Liver (tissue), 9 donors: ENCODE measurements around the gene CES2. TPM values are rescaled to one million over a fixed set of nuclear protein-coding genes. Genes with fewer than 3 reads are reported as not detected.

Experiments used
- DNase-seq: peaks from one replicate; pipeline ENCODE4 v3.0.0-alpha.2; 2017; ENCODE audit warnings: low spot score
- H3K27ac ChIP-seq, 2 donors: one replicate each; pipeline ENCODE4 v1.7.0; 2013; ENCODE audit warnings: inconsistent platforms in 2 of 2, low read length in 2 of 2, control low read depth in 1 of 2, low read depth in 1 of 2, mild to moderate bottlenecking in 1 of 2
- H3K27me3 ChIP-seq, 4 donors: one replicate each; pipeline versions ENCODE4 v1.6.1 to v1.7.0; 2013; ENCODE audit warnings: low read length in 3 of 4, inconsistent platforms in 1 of 4, mild to moderate bottlenecking in 1 of 4, moderate library complexity in 1 of 4; ENCODE audit not compliant: control insufficient read depth in 4 of 4, insufficient read depth in 4 of 4
- H3K36me3 ChIP-seq, 4 donors: one replicate each; pipeline versions ENCODE4 v1.6.1 to v1.7.0; 2013; ENCODE audit warnings: low read length in 3 of 4, mild to moderate bottlenecking in 3 of 4, low read depth in 1 of 4, moderate library complexity in 1 of 4; ENCODE audit not compliant: control insufficient read depth in 4 of 4, insufficient read depth in 3 of 4
- H3K4me1 ChIP-seq, 4 donors: one replicate each; pipeline versions ENCODE4 v1.6.1 to v1.7.0; 2013; ENCODE audit warnings: low read length in 3 of 4, mild to moderate bottlenecking in 3 of 4, moderate library complexity in 1 of 4; ENCODE audit not compliant: control insufficient read depth in 4 of 4, insufficient read depth in 4 of 4
- H3K4me3 ChIP-seq, 3 donors: one replicate each; pipeline versions ENCODE4 v1.6.1 to v1.7.0; 2013; ENCODE audit warnings: low read length in 3 of 3, control low read depth in 1 of 3, low read depth in 1 of 3, mild to moderate bottlenecking in 1 of 3
- H3K9ac ChIP-seq, 2 donors: one replicate each; pipeline ENCODE4 v1.7.0; 2013; ENCODE audit warnings: low read length in 2 of 2, mild to moderate bottlenecking in 2 of 2, moderate library complexity in 2 of 2, control low read depth in 1 of 2, low read depth in 1 of 2
- H3K9me3 ChIP-seq, 4 donors: one replicate each; pipeline versions ENCODE4 v1.6.1 to v1.7.0; 2013; ENCODE audit warnings: low read length in 3 of 4; ENCODE audit not compliant: control insufficient read depth in 4 of 4
- EGR1 ChIP-seq, 2 donors: IDR thresholded peaks; 2 replicates each; pipeline ENCODE4 v1.6.1; 2016 to 2018; ENCODE audit warnings: antibody characterized with exemption in 2 of 2, low read depth in 2 of 2
- FOXA1 ChIP-seq: IDR thresholded peaks from 2 replicates; pipeline ENCODE4 v1.6.1; 2016; ENCODE audit warnings: antibody characterized with exemption
- FOXA2 ChIP-seq: IDR thresholded peaks from 2 replicates; pipeline ENCODE4 v1.6.1; 2016; ENCODE audit warnings: antibody characterized with exemption
- GABPA ChIP-seq, 2 donors: IDR thresholded peaks in 1 of 2; conservative IDR thresholded peaks in 1 of 2; 2 replicates each; pipeline ENCODE4 v1.6.1; 2016; ENCODE audit warnings: antibody characterized with exemption in 2 of 2, mild to moderate bottlenecking in 1 of 2, moderate library complexity in 1 of 2
- HNF4A ChIP-seq, 2 donors: conservative IDR thresholded peaks; 2 replicates each; pipeline ENCODE4 v1.6.1; 2016; ENCODE audit warnings: antibody characterized with exemption in 2 of 2, mild to moderate bottlenecking in 2 of 2
- HNF4G ChIP-seq: IDR thresholded peaks from 2 replicates; pipeline ENCODE4 v1.6.1; 2016; ENCODE audit warnings: antibody characterized with exemption
- JUND ChIP-seq, 2 donors: IDR thresholded peaks; 2 replicates each; pipeline ENCODE4 v1.6.1; 2016; ENCODE audit warnings: antibody characterized with exemption in 2 of 2
- NR2F2 ChIP-seq: IDR thresholded peaks from 2 replicates; pipeline ENCODE4 v1.6.1; 2016; ENCODE audit warnings: antibody characterized with exemption
- RAD21 ChIP-seq, 2 donors: IDR thresholded peaks; 2 replicates each; pipeline ENCODE4 v1.6.1; 2016; ENCODE audit warnings: antibody characterized with exemption in 2 of 2, mild to moderate bottlenecking in 2 of 2
- RXRA ChIP-seq, 2 donors: IDR thresholded peaks; 2 replicates each; pipeline ENCODE4 v1.6.1; 2017 to 2018; ENCODE audit warnings: antibody characterized with exemption in 2 of 2, mild to moderate bottlenecking in 1 of 2
- SP1 ChIP-seq: IDR thresholded peaks from 2 replicates; pipeline ENCODE4 v1.6.1; 2018; ENCODE audit warnings: antibody characterized with exemption, mild to moderate bottlenecking
- TAF1 ChIP-seq: conservative IDR thresholded peaks from 2 replicates; pipeline ENCODE4 v1.6.1; 2016; ENCODE audit warnings: antibody characterized with exemption, mild to moderate bottlenecking
- YY1 ChIP-seq: IDR thresholded peaks from 2 replicates; pipeline ENCODE4 v1.6.1; 2016; ENCODE audit warnings: antibody characterized with exemption, mild to moderate bottlenecking
- WGBS: extraction: QIAGEN DNeasy Blood & Tissue Kit; methylation state at CpG from one replicate; pipeline ENCODE4 v1.1.7; 2013; 5-methylcytosine and 5-hydroxymethylcytosine counted together
- polyA plus RNA-seq, 2 donors: library from polyadenylated mRNA; stranded (reverse) in 1 of 2; unstranded in 1 of 2; fragments of 200-250 nt in 1 of 2; fragments of >200 nt in 1 of 2; fragmentation: Nextera tagmentation in 1 of 2; extraction: Ambion mirVana in 1 of 2; gene quantifications; one replicate each; pipeline versions ENCODE4 v1.2.1 to v1.2.3, GENCODE V29; 2013 to 2015
- total RNA-seq, 2 donors: library from RNA; depleted of rRNA; stranded (reverse); fragments of >200 nt; gene quantifications; one replicate each; pipeline ENCODE4 v1.2.3, GENCODE V29; 2014
- TF ChIP-seq, protein P1 (sequence below): IDR thresholded peaks from 2 replicates; pipeline ENCODE4 v1.6.1; 2016; ENCODE audit warnings: antibody characterized with exemption, mild to moderate bottlenecking
- TF ChIP-seq, protein P2 (sequence below): IDR thresholded peaks from 2 replicates; pipeline ENCODE4 v1.6.1; 2016; ENCODE audit warnings: antibody characterized with exemption
- TF ChIP-seq, protein P3 (sequence below): fragments of 150-350 bp; IDR thresholded peaks from 2 replicates; pipeline ENCODE4 v1.5.1; 2017; ENCODE audit warnings: improper control_type of control experiment, low read depth, low read length; ENCODE audit not compliant: missing input control
- TF ChIP-seq, protein P4 (sequence below): IDR thresholded peaks from 2 replicates; pipeline ENCODE4 v1.6.1; 2016; ENCODE audit warnings: antibody characterized with exemption
- TF ChIP-seq, protein P5 (sequence below): IDR thresholded peaks from 2 replicates; pipeline ENCODE4 v1.6.1; 2016; ENCODE audit warnings: antibody characterized with exemption
- donor health status: healthy.
- donor health status: healthy.
- donor health status: healthy.
- donor health status: healthy.
- donor health status: healthy.

Gene CES2
- total and polyA plus RNA-seq, 4 donors = 21.2 to 200 (median 182) TPM

DNA sequence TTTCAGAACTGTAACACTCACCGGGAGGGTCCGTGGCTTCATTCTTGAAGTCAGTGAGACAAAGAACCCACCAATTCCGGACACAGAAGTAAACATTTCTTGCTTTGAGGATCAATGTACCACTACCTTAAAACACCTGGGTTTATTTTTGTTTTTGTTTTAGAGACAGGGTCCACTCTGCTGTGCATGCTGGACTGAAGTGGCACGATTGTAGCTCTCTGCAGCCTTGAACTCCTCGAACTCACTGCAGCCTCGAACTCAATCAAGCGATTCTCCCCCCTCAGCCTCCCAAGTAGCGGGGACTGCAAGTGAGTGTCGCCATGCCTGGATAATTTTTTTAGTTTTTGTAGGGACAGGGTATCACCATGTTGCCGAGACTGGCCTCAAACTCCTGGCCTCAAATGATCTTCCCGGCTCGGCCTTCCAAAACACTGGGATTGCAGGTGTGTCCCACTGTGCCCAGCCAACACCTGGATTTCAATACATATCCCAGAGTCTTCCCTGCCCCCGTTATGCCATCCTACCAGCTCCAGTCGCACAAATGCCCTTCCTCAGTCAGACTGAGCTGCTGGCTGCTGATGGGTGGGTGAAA lies 40.1 kb downstream of the CES2 start:
- Histone ChIP-seq H3K27ac (no peak overlapping the region), H3K4me3 (no peak overlapping the region), H3K9ac (no peak overlapping the region), H3K9me3 (no peaks in the 10 kb centered on the region), H3K4me1 (peaks cover 0 to 15% (median 7%) of the 10 kb centered on the region in 4 donors), H3K36me3 (peaks cover 0 to 8% (median 6%) of the 10 kb centered on the region in 4 donors), H3K27me3 (no peaks in the 10 kb centered on the region)
- WGBS = 86% methylated on average over 14 of the region's 14 CpGs
- TF ChIP-seq, protein P1, sequence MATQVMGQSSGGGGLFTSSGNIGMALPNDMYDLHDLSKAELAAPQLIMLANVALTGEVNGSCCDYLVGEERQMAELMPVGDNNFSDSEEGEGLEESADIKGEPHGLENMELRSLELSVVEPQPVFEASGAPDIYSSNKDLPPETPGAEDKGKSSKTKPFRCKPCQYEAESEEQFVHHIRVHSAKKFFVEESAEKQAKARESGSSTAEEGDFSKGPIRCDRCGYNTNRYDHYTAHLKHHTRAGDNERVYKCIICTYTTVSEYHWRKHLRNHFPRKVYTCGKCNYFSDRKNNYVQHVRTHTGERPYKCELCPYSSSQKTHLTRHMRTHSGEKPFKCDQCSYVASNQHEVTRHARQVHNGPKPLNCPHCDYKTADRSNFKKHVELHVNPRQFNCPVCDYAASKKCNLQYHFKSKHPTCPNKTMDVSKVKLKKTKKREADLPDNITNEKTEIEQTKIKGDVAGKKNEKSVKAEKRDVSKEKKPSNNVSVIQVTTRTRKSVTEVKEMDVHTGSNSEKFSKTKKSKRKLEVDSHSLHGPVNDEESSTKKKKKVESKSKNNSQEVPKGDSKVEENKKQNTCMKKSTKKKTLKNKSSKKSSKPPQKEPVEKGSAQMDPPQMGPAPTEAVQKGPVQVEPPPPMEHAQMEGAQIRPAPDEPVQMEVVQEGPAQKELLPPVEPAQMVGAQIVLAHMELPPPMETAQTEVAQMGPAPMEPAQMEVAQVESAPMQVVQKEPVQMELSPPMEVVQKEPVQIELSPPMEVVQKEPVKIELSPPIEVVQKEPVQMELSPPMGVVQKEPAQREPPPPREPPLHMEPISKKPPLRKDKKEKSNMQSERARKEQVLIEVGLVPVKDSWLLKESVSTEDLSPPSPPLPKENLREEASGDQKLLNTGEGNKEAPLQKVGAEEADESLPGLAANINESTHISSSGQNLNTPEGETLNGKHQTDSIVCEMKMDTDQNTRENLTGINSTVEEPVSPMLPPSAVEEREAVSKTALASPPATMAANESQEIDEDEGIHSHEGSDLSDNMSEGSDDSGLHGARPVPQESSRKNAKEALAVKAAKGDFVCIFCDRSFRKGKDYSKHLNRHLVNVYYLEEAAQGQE = no peak
- TF ChIP-seq EGR1 (IDR thresholded peaks at IDR 0.05; ENCODE audit: low read depth in 2 of 2) (no peak), JUND (IDR thresholded peaks at IDR 0.05) (no peak), FOXA1 (no peak), SP1 (no peak), FOXA2 (no peak), RXRA (IDR thresholded peaks at IDR 0.05) (no peak), YY1 (no peak), NR2F2 (no peak), RAD21 (IDR thresholded peaks at IDR 0.05) (no peak), HNF4G (no peak), TAF1 (no peak), GABPA (IDR thresholded peaks at IDR 0.05 in 1 of 2, conservative IDR thresholded peaks at IDR 0.05 in 1 of 2) (no peak), HNF4A (conservative IDR thresholded peaks at IDR 0.05) (no peak)
- TF ChIP-seq, protein P2, sequence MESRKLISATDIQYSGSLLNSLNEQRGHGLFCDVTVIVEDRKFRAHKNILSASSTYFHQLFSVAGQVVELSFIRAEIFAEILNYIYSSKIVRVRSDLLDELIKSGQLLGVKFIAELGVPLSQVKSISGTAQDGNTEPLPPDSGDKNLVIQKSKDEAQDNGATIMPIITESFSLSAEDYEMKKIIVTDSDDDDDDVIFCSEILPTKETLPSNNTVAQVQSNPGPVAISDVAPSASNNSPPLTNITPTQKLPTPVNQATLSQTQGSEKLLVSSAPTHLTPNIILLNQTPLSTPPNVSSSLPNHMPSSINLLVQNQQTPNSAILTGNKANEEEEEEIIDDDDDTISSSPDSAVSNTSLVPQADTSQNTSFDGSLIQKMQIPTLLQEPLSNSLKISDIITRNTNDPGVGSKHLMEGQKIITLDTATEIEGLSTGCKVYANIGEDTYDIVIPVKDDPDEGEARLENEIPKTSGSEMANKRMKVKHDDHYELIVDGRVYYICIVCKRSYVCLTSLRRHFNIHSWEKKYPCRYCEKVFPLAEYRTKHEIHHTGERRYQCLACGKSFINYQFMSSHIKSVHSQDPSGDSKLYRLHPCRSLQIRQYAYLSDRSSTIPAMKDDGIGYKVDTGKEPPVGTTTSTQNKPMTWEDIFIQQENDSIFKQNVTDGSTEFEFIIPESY = no peak
- TF ChIP-seq, protein P3, sequence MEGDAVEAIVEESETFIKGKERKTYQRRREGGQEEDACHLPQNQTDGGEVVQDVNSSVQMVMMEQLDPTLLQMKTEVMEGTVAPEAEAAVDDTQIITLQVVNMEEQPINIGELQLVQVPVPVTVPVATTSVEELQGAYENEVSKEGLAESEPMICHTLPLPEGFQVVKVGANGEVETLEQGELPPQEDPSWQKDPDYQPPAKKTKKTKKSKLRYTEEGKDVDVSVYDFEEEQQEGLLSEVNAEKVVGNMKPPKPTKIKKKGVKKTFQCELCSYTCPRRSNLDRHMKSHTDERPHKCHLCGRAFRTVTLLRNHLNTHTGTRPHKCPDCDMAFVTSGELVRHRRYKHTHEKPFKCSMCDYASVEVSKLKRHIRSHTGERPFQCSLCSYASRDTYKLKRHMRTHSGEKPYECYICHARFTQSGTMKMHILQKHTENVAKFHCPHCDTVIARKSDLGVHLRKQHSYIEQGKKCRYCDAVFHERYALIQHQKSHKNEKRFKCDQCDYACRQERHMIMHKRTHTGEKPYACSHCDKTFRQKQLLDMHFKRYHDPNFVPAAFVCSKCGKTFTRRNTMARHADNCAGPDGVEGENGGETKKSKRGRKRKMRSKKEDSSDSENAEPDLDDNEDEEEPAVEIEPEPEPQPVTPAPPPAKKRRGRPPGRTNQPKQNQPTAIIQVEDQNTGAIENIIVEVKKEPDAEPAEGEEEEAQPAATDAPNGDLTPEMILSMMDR = no peak
- TF ChIP-seq, protein P4, sequence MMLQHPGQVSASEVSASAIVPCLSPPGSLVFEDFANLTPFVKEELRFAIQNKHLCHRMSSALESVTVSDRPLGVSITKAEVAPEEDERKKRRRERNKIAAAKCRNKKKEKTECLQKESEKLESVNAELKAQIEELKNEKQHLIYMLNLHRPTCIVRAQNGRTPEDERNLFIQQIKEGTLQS = no peak
- TF ChIP-seq, protein P5, sequence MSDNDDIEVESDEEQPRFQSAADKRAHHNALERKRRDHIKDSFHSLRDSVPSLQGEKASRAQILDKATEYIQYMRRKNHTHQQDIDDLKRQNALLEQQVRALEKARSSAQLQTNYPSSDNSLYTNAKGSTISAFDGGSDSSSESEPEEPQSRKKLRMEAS = no peak
- DNase-seq = no peak
